OCI-LY3 (cell line): Measurements from ENCODE around the gene SMCHD1.

ENCODE experiments used
- H2AFZ ChIP-seq: fragments of 200-600, 300-600 bp; shearing (Covaris generic); 2 replicates; pipeline ENCODE4 v1.6.0; 2014; ENCODE audit warnings: antibody characterized with exemption, low read depth, low read length
- H3K27ac ChIP-seq: fragments of 200-600, 300-600 bp; sonication (generic); 2 replicates; pipeline ENCODE4 v1.5.1; 2014; ENCODE audit warnings: mild to moderate bottlenecking, low read length, moderate library complexity, mixed read lengths
- H3K27me3 ChIP-seq: fragments of 200-600, 300-600 bp; sonication (generic); 2 replicates; pipeline ENCODE4 v1.6.1; 2014; ENCODE audit warnings: low read depth, low read length, mixed read lengths
- H3K36me3 ChIP-seq: fragments of 200-600, 300-600 bp; sonication (generic); replicated peaks from 2 replicates; pipeline ENCODE3; 2014; ENCODE audit warnings: low read depth, low read length, mixed read lengths
- H3K4me1 ChIP-seq: fragments of 300-600, 200-600 bp; sonication (generic); 2 replicates; pipeline ENCODE4 v1.6.1; 2014; ENCODE audit warnings: low read length, mixed read lengths
- H3K4me2 ChIP-seq: fragments of 200-600, 300-600 bp; sonication (generic); 2 replicates; pipeline ENCODE4 v1.6.1; 2014; ENCODE audit warnings: low read length, mixed read lengths
- H3K4me3 ChIP-seq: fragments of 300-600, 200-600 bp; sonication (generic); 2 replicates; pipeline ENCODE4 v1.5.1; 2014; ENCODE audit warnings: antibody characterized with exemption, mild to moderate bottlenecking, low read length, moderate library complexity
- H3K79me2 ChIP-seq: fragments of 300-600, 200-600 bp; shearing (Covaris generic); 2 replicates; pipeline ENCODE4 v1.6.1; 2014; ENCODE audit warnings: mild to moderate bottlenecking, low read length, mixed read lengths
- H3K9ac ChIP-seq: fragments of 300-600, 200-600 bp; shearing (Covaris generic); 2 replicates; pipeline ENCODE4 v1.6.0; 2014; ENCODE audit warnings: mild to moderate bottlenecking, low read length, moderate library complexity
- H3K9me3 ChIP-seq: fragments of 200-600, 300-600 bp; shearing (Covaris generic); 2 replicates; pipeline ENCODE4 v1.6.1; 2014; ENCODE audit warnings: low read length, mixed read lengths; ENCODE audit not compliant: insufficient read depth
- H4K20me1 ChIP-seq: fragments of 200-600, 300-600 bp; sonication (generic); 2 replicates; pipeline ENCODE4 v1.6.1; 2016; ENCODE audit warnings: low read length, mixed read lengths; ENCODE audit not compliant: insufficient read depth
- EZH2phosphoT487 ChIP-seq: fragments of 200-600 bp; shearing (Covaris generic); IDR thresholded peaks from 2 replicates; pipeline ENCODE4 v1.6.1; 2018; ENCODE audit warnings: antibody characterized with exemption, mixed run types, low read depth
- TF ChIP-seq, protein P1 (sequence below): fragments of 200-600, 300-600 bp; sonication (generic); IDR thresholded peaks from 2 replicates; pipeline ENCODE4 v1.5.1; 2014; ENCODE audit warnings: antibody characterized with exemption, low read length, low read depth

SMCHD1 gene

DNA sequence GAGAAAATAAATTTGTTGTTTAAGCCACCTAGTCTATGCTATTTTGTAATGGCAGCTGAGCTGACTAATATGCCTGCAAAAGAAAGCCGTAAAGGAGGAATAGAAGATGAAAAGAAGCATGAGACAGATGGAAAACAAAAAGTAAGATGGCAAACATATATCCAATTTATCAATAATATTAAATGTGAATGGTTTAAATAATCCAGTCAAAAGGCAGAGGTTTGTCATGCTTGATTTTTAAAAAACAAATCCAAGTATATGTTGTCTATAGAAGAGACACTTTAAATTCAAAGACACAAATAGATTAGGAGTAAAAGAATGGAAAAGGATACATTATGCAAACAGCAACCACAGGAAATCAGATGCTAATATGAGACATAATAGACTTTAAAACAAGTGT lies 155.9 kb downstream of the SMCHD1 start:
- Histone ChIP-seq H3K27me3 (no peaks in the 10 kb centered on the region), H3K9ac (no peak overlapping the region)

DNA sequence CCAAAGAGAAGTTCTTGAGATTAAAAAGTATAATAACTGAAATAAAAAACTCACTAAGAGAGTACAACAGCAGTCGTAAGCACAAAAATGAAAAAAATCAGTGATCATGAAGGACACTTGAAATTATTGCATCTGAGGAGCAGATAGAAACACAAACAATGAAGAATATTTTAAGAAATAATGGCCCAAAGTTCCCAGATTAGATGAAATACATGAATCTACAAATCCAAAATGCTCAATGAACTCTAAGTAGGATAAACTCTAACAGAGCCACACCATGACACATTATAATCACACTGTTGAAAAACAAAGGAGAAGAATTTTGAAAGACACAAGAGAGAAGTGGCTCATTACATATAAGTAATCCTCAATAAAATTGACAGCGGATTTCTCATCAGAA lies 159.4 kb downstream of the SMCHD1 start:
- no peaks in the 10 kb centered on the region for H3K79me2 ChIP-seq
- H3K27me3 ChIP-seq, result no peaks in the 10 kb centered on the region
- H3K9ac ChIP-seq, result no peak overlapping the region
- no peaks in the 10 kb centered on the region for H3K9me3 ChIP-seq
- H3K4me1 ChIP-seq, result no peaks in the 10 kb centered on the region
- H2AFZ ChIP-seq, result no peak overlapping the region
- H3K4me2 ChIP-seq, result no peak overlapping the region
- no peaks in the 10 kb centered on the region for H3K36me3 ChIP-seq
- H3K27ac ChIP-seq, result no peak overlapping the region
- no peak for TF ChIP-seq EZH2phosphoT487
- TF ChIP-seq, protein P1, sequence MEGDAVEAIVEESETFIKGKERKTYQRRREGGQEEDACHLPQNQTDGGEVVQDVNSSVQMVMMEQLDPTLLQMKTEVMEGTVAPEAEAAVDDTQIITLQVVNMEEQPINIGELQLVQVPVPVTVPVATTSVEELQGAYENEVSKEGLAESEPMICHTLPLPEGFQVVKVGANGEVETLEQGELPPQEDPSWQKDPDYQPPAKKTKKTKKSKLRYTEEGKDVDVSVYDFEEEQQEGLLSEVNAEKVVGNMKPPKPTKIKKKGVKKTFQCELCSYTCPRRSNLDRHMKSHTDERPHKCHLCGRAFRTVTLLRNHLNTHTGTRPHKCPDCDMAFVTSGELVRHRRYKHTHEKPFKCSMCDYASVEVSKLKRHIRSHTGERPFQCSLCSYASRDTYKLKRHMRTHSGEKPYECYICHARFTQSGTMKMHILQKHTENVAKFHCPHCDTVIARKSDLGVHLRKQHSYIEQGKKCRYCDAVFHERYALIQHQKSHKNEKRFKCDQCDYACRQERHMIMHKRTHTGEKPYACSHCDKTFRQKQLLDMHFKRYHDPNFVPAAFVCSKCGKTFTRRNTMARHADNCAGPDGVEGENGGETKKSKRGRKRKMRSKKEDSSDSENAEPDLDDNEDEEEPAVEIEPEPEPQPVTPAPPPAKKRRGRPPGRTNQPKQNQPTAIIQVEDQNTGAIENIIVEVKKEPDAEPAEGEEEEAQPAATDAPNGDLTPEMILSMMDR, result no peak
- H4K20me1 ChIP-seq, result no peaks in the 10 kb centered on the region
- H3K4me3 ChIP-seq, result no peak overlapping the region

More for the DNA sequence above, 155.9 kb downstream of the SMCHD1 start:
- Histone ChIP-seq H3K4me3 (no peak overlapping the region), H3K79me2 (no peaks in the 10 kb centered on the region), H3K4me1 (no peaks in the 10 kb centered on the region), H3K27ac (no peak overlapping the region), H2AFZ (no peak overlapping the region), H3K36me3 (peaks cover 4% of the 10 kb centered on the region), H3K4me2 (no peak overlapping the region), H3K9me3 (no peaks in the 10 kb centered on the region), H4K20me1 (no peaks in the 10 kb centered on the region)
- no peak for TF ChIP-seq EZH2phosphoT487
- TF ChIP-seq, protein P1, result no peak

DNA sequence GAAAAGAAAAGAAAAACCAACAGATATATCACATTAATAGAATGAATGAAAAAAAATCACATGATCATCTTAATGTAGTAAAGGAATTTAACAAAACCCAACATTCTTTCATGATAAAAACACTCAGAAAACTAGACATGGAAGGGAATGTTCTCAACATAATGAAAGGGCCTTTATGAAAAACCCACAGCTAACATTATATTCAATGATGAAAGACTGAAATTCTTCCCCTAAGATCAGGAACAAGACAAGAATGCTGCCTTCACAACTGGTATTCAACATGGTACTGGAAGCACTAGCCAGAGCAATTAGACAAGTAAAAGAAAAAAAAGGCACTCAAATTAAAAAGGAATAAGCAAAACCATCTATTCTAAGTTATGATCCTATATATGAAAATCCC lies 162.8 kb downstream of the SMCHD1 start:
- Histone ChIP-seq H3K9me3 (no peaks in the 10 kb centered on the region), H4K20me1 (no peaks in the 10 kb centered on the region), H3K4me2 (no peak overlapping the region), H3K4me3 (no peak overlapping the region), H3K4me1 (no peaks in the 10 kb centered on the region), H3K27me3 (no peaks in the 10 kb centered on the region), H3K27ac (no peak overlapping the region), H3K36me3 (no peaks in the 10 kb centered on the region), H2AFZ (no peak overlapping the region), H3K9ac (no peak overlapping the region), H3K79me2 (no peaks in the 10 kb centered on the region)
- no peak for TF ChIP-seq EZH2phosphoT487
- TF ChIP-seq, protein P1, result no peak

DNA sequence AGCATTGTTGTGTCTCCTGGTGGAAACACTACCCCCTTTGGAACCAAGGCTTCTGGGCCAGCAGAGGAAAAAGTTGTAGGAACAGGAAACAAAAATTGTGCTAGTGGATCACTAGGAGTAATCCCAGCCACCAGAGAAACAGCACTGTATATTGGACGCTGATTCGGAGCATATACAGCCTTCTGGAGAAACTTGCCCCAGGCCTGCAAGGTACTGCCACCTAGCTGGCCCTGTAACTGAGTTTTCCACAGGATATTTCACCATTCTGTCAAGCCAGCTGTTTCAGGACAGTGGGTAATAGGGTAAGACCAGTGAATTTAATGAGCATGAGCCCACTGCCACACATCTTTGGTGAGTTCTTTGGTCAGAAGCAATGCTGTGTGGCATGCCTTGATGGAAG lies 166.2 kb downstream of the SMCHD1 start:
- H3K9ac ChIP-seq, result no peak overlapping the region
- H3K9me3 ChIP-seq, result no peaks in the 10 kb centered on the region
- TF ChIP-seq, protein P1, result no peak
- no peak for TF ChIP-seq EZH2phosphoT487
- H3K4me1 ChIP-seq, result no peaks in the 10 kb centered on the region
- no peak overlapping the region for H3K4me3 ChIP-seq
- no peaks in the 10 kb centered on the region for H3K79me2 ChIP-seq
- H2AFZ ChIP-seq, result no peak overlapping the region
- H3K4me2 ChIP-seq, result no peak overlapping the region
- no peaks in the 10 kb centered on the region for H4K20me1 ChIP-seq
- H3K27ac ChIP-seq, result no peak overlapping the region
- H3K27me3 ChIP-seq, result no peaks in the 10 kb centered on the region
- H3K36me3 ChIP-seq, result no peaks in the 10 kb centered on the region
